ELR (cell line): ENCODE measurements around the gene ADAMTS20.

Source experiments
- DNase-seq: peaks from one replicate; pipeline ENCODE4 v3.0.0-alpha.2; 2015; ENCODE audit warnings: low read depth

ADAMTS20 gene

GRCh38 chr12:43310596-43310995 lies 241.4 kb downstream of the ADAMTS20 start:
- no peak for DNase-seq

GRCh38 chr12:43309959-43310358 lies 242.0 kb downstream of the ADAMTS20 start:
- peak; percentile 85 for DNase-seq

GRCh38 chr12:43308776-43309175 lies 243.2 kb downstream of the ADAMTS20 start:
- DNase-seq: no peak

GRCh38 chr12:43307126-43307525 lies 244.9 kb downstream of the ADAMTS20 start:
- DNase-seq: no peak

- DNase-seq: peak; percentile 92
These were observed 245.9 kb downstream of the ADAMTS20 start for GRCh38 chr12:43306066-43306465.

GRCh38 chr12:43305065-43305464 lies 246.9 kb downstream of the ADAMTS20 start:
- DNase-seq: no peak
